ENCODE results near the gene DMWD.

DMWD gene

DNA sequence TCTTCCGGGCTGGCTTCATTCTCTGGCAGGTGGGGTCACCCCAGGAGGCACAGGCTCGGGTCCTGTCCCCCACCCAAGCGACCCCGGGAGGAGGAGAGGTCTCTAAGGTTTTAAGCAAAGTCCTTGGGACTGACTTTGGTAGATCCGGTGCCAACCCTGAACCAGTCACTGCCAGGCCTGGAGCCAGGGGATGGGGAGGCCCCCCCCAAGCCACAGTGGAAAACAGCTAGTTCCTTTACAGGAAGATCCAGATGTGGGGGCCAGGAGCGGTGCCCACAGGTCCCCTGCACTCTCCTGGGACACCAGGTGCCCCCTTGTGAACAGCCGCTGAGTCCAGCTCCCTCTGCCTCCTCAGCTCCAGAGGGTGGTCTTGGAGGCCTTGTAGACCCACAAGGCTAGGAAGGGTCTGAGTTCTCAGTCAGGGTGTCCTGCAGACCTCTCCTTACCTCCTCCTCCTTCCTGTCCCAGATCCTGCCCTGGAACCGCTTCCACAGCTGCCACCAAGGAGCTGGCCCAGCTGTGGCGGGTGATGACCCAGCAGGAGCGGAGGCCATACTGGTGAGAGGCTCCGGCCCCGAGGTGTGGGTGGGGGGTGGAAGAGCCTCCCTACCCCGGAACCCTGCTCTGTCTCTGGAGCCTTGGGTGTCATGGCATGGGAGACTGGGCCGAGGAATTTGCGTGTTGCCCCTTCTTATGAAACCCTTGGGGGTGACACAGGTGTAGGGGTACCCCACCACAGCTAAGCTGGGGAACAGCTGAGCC is 29.6 kb downstream of the DMWD start:
- ATAC-seq (ENCODE audit: insufficient read depth, low read depth) (no peak), DNase-seq (no peak)
- H3K4me3 ChIP-seq (ENCODE audit: low read depth in 1 of 2, low read length in 2 of 2) = no peak overlapping the region
- H3K4me1 ChIP-seq (ENCODE audit: insufficient read depth, low read length) = peaks cover 5% of the 10 kb centered on the region
- no peak overlapping the region for H3K27ac ChIP-seq (ENCODE audit: low read length)
- TF ChIP-seq, protein P1, sequence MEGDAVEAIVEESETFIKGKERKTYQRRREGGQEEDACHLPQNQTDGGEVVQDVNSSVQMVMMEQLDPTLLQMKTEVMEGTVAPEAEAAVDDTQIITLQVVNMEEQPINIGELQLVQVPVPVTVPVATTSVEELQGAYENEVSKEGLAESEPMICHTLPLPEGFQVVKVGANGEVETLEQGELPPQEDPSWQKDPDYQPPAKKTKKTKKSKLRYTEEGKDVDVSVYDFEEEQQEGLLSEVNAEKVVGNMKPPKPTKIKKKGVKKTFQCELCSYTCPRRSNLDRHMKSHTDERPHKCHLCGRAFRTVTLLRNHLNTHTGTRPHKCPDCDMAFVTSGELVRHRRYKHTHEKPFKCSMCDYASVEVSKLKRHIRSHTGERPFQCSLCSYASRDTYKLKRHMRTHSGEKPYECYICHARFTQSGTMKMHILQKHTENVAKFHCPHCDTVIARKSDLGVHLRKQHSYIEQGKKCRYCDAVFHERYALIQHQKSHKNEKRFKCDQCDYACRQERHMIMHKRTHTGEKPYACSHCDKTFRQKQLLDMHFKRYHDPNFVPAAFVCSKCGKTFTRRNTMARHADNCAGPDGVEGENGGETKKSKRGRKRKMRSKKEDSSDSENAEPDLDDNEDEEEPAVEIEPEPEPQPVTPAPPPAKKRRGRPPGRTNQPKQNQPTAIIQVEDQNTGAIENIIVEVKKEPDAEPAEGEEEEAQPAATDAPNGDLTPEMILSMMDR (IDR thresholded peaks at IDR 0.05; ENCODE audit: borderline replicate concordance, extremely low read depth, low read length, poor library complexity, severe bottlenecking) = no peak
- TF ChIP-seq EZH2 (IDR thresholded peaks at IDR 0.05; ENCODE audit: borderline replicate concordance, low read depth, low read length, severe bottlenecking) = no peak
- H3K36me3 ChIP-seq (ENCODE audit: insufficient read depth, low read length) = no peaks in the 10 kb centered on the region
- no peaks in the 10 kb centered on the region for H3K27me3 ChIP-seq (ENCODE audit: insufficient read depth, low read length, poor library complexity)
- H3K9me3 ChIP-seq (ENCODE audit: insufficient read depth, low read length, severe bottlenecking) = no peaks in the 10 kb centered on the region
- no peak overlapping the region for H3K4me2 ChIP-seq (ENCODE audit: insufficient read depth, low read length)
- H3K79me2 ChIP-seq (ENCODE audit: insufficient read depth, low read length) = no peaks in the 10 kb centered on the region
- H2AFZ ChIP-seq (ENCODE audit: low read depth, low read length) = no peak overlapping the region
- H3K9ac ChIP-seq (ENCODE audit: low read depth, low read length) = no peak overlapping the region
- no peaks in the 10 kb centered on the region; the same call in 1 of the 2 replicates for H4K20me1 ChIP-seq (ENCODE audit: insufficient read depth, low read length)

DNA sequence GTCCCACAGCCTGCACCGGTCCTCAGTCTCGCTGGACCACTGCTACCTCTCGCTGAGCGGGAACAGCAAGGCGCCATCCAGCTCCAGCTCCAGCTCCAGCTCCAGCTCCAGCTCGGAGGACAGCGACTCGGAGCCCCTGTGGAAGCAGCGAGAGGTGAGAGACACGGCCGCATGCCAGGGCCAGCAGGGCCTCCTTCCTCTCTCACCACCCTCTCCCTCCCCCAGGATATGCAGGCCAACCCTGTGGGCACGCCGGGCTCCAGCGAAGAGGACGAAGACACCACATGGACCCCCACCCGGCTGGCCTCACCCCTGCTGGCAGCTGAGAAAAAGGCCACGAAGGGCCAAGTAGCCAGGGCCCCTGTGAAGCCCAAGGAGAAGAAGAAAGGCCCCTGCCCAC is 30.9 kb downstream of the DMWD start:
- Histone ChIP-seq H3K4me3 (ENCODE audit: low read depth in 1 of 2, low read length in 2 of 2) (no peak overlapping the region), H3K4me2 (ENCODE audit: insufficient read depth, low read length) (no peak overlapping the region), H3K9me3 (ENCODE audit: insufficient read depth, low read length, severe bottlenecking) (no peaks in the 10 kb centered on the region), H3K27me3 (ENCODE audit: insufficient read depth, low read length, poor library complexity) (no peaks in the 10 kb centered on the region), H3K9ac (ENCODE audit: low read depth, low read length) (no peak overlapping the region), H3K4me1 (ENCODE audit: insufficient read depth, low read length) (no peaks in the 10 kb centered on the region), H3K27ac (ENCODE audit: low read length) (no peak overlapping the region), H2AFZ (ENCODE audit: low read depth, low read length) (no peak overlapping the region), H4K20me1 (ENCODE audit: insufficient read depth, low read length) (no peaks in the 10 kb centered on the region; the same call in 1 of the 2 replicates), H3K36me3 (ENCODE audit: insufficient read depth, low read length) (no peaks in the 10 kb centered on the region), H3K79me2 (ENCODE audit: insufficient read depth, low read length) (no peaks in the 10 kb centered on the region)
- no peak for ATAC-seq (ENCODE audit: insufficient read depth, low read depth)
- DNase-seq = no peak
- TF ChIP-seq, protein P1 (IDR thresholded peaks at IDR 0.05; ENCODE audit: borderline replicate concordance, extremely low read depth, low read length, poor library complexity, severe bottlenecking) = no peak
- TF ChIP-seq EZH2 (IDR thresholded peaks at IDR 0.05; ENCODE audit: borderline replicate concordance, low read depth, low read length, severe bottlenecking) = no peak

DNA sequence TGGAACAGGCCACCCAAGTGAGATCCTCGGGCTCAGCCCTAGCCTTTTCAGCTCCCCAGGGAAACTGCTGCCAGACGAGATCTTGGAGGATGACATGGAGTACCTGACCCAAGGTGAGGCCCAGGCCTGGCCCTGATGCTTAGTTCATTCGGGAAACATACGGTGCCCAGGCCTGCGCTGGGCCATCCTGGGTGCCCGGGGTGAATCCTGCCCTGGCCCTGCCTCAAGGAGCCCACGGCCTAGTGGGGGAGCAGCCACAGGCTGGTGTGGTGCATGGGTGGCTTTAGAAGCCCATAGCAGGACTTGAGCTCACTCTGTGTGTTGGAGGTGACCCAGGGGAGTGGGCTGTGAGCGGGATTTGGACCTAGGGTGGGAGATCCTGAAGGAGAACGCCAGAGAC is 33.7 kb downstream of the DMWD start:
- Histone ChIP-seq H3K27me3 (ENCODE audit: insufficient read depth, low read length, poor library complexity) (no peaks in the 10 kb centered on the region), H3K4me1 (ENCODE audit: insufficient read depth, low read length) (no peaks in the 10 kb centered on the region), H3K36me3 (ENCODE audit: insufficient read depth, low read length) (no peaks in the 10 kb centered on the region), H3K79me2 (ENCODE audit: insufficient read depth, low read length) (no peaks in the 10 kb centered on the region), H2AFZ (ENCODE audit: low read depth, low read length) (no peak overlapping the region), H3K4me2 (ENCODE audit: insufficient read depth, low read length) (no peak overlapping the region), H3K27ac (ENCODE audit: low read length) (no peak overlapping the region), H4K20me1 (ENCODE audit: insufficient read depth, low read length) (no peaks in the 10 kb centered on the region; the same call in 1 of the 2 replicates), H3K9me3 (ENCODE audit: insufficient read depth, low read length, severe bottlenecking) (no peaks in the 10 kb centered on the region), H3K9ac (ENCODE audit: low read depth, low read length) (no peak overlapping the region), H3K4me3 (ENCODE audit: low read depth in 1 of 2, low read length in 2 of 2) (no peak overlapping the region)
- ATAC-seq (ENCODE audit: insufficient read depth, low read depth) (no peak), DNase-seq (no peak)
- TF ChIP-seq EZH2 (IDR thresholded peaks at IDR 0.05; ENCODE audit: borderline replicate concordance, low read depth, low read length, severe bottlenecking) = no peak
- TF ChIP-seq, protein P1 (IDR thresholded peaks at IDR 0.05; ENCODE audit: borderline replicate concordance, extremely low read depth, low read length, poor library complexity, severe bottlenecking) = no peak
